Upper lobe of right lung (tissue), 1 donor: Measurements from ENCODE around the gene CALM1. TPM values are rescaled to one million over a fixed set of nuclear protein-coding genes. Genes with fewer than 3 reads are reported as not detected.

Experiments
- ATAC-seq: fragments of 200-7000 bp; cut with Tn5 transposase; one replicate; pipeline ENCODE4 v1.9.1; 2020; ENCODE audit warnings: mild to moderate bottlenecking, moderate library complexity
- DNase-seq: peaks from one replicate; pipeline ENCODE4 v3.0.0-alpha.2; 2020
- H3K27ac ChIP-seq: fragments of 200-600 bp; one replicate; pipeline ENCODE4 v1.8.0; 2022
- H3K27me3 ChIP-seq: fragments of 200-600 bp; one replicate; pipeline ENCODE4 v1.8.0; 2022; ENCODE audit warnings: mild to moderate bottlenecking
- H3K36me3 ChIP-seq: fragments of 200-600 bp; one replicate; pipeline ENCODE4 v1.8.0; 2022
- H3K4me1 ChIP-seq: fragments of 200-600 bp; one replicate; pipeline ENCODE4 v1.8.0; 2022
- H3K4me3 ChIP-seq: fragments of 200-600 bp; one replicate; pipeline ENCODE4 v1.8.0; 2022; ENCODE audit warnings: mild to moderate bottlenecking
- H3K9me3 ChIP-seq: fragments of 200-600 bp; one replicate; pipeline ENCODE4 v1.8.0; 2022
- intact Hi-C: fragments of 100-400 bp; cut with DNase I; formaldehyde crosslinking; loops from one replicate; pipeline ENCODE4 v1.11.0; 2022
- total RNA-seq: library from RNA; stranded (reverse); fragmentation: NEBNext Ultra II Directional; extraction: Animal tissue kit (Norgen Biotek cat#: 25700); gene quantifications from one replicate; pipeline ENCODE4 v1.2.1, GENCODE V29; 2021
- TF ChIP-seq, protein P1 (sequence below): fragments of 200-600 bp; IDR thresholded peaks from one replicate; pipeline ENCODE4 v1.8.0; 2022; ENCODE audit warnings: antibody characterized with exemption
- donor health status: DM: no; HTN: yes; CAD: no; lungs with severe emphysema.

Gene CALM1
- total RNA-seq, 1 donor from 2014 or later = 477 TPM

DNA sequence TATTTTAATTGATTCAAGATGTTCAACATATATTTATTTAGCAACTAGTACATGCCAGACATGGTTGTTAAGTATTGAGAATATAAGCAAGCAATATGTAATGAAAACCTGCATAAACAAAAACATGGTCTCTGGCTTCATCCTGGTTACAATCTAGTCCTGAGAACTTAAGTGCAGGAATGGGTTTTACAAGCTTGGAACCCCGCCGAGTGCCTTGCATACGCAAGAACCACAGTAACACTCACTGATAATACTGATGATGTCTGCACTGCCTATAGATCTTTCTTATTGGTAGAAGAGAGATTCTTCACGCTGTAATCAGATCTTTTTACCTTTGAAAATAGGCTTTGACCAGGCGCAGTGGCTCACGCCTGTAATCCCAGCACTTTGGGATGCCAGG, 22.9 kb upstream of the CALM1 start:
- ATAC-seq (no peak), DNase-seq (no peak)
- intact Hi-C loops = no loop called here
- H3K27me3 ChIP-seq = no peaks in the 10 kb centered on the region
- H3K27ac ChIP-seq = no peak overlapping the region
- no peak overlapping the region for H3K4me3 ChIP-seq
- H3K4me1 ChIP-seq = no peaks in the 10 kb centered on the region
- TF ChIP-seq, protein P1, sequence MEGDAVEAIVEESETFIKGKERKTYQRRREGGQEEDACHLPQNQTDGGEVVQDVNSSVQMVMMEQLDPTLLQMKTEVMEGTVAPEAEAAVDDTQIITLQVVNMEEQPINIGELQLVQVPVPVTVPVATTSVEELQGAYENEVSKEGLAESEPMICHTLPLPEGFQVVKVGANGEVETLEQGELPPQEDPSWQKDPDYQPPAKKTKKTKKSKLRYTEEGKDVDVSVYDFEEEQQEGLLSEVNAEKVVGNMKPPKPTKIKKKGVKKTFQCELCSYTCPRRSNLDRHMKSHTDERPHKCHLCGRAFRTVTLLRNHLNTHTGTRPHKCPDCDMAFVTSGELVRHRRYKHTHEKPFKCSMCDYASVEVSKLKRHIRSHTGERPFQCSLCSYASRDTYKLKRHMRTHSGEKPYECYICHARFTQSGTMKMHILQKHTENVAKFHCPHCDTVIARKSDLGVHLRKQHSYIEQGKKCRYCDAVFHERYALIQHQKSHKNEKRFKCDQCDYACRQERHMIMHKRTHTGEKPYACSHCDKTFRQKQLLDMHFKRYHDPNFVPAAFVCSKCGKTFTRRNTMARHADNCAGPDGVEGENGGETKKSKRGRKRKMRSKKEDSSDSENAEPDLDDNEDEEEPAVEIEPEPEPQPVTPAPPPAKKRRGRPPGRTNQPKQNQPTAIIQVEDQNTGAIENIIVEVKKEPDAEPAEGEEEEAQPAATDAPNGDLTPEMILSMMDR = no peak
- no peaks in the 10 kb centered on the region for H3K9me3 ChIP-seq
- no peaks in the 10 kb centered on the region for H3K36me3 ChIP-seq

DNA sequence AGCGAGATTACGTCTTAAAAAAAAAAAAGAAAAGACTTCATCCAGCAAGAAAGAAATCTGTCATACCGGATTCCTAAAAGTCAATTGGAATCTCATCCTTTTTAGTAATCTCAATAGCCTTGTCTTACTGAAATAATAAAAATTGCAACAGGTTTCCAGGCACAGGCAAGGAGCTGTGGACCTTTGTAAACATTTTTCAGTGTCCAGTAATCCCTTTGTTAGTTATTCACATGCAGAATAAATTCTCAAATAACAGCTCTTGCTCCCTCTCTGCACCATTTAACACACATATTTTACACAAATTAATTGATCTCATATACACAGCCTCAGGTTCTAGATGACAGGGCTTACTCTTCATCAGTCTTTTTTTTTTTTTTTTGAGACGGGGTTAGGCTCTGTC, 22.0 kb upstream of the CALM1 start:
- Histone ChIP-seq H3K27ac (no peak overlapping the region), H3K36me3 (no peaks in the 10 kb centered on the region), H3K27me3 (no peaks in the 10 kb centered on the region), H3K4me1 (no peaks in the 10 kb centered on the region), H3K9me3 (no peaks in the 10 kb centered on the region), H3K4me3 (no peak overlapping the region)
- TF ChIP-seq, protein P1 = no peak
- intact Hi-C loops = no loop called here
- ATAC-seq = no peak
- no peak for DNase-seq

DNA sequence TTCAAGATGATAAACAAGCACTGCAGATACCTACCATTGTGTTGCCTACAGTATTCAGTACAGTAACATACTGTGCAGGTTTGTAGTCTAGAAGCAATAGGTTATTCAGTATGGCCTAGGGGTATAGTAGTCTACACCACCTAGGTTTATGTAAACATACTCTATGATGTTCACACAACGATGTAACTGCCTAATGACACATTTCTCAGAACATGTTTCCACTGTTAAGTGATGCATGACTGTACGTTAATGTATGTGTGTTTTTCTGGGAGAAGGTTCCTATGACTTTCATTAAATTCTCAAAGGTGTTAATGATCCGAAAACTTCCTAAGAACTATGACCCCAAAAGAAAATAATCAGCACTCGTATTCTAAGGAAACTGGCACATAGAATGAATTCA, 20.9 kb upstream of the CALM1 start:
- Histone ChIP-seq H3K27me3 (no peaks in the 10 kb centered on the region), H3K4me3 (no peak overlapping the region), H3K36me3 (no peaks in the 10 kb centered on the region), H3K4me1 (no peaks in the 10 kb centered on the region), H3K9me3 (no peaks in the 10 kb centered on the region), H3K27ac (no peak overlapping the region)
- ATAC-seq (no peak), DNase-seq (no peak)
- intact Hi-C loops = no loop called here
- TF ChIP-seq, protein P1 = no peak

DNA sequence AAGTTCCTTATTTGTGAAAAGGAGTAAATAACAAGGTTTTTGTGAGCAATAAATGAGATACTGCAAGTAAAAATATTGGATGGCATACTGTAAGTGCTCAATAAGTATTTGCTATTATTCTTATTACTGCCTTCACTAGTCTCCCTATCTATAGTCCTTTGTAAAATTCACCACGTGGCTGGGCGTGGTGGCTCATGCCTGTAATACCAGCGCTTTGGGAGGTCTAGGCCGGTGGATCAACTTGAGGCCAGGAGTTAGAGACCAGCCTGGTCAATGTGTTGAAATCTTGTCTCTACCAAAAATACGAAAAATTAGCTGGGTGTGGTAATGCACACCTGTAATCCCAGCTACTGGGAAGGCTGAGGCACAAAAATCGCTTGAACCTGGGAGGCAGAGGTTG, 18.6 kb upstream of the CALM1 start:
- H3K4me3 ChIP-seq = no peak overlapping the region
- intact Hi-C loops = no loop called here
- H3K27me3 ChIP-seq = no peaks in the 10 kb centered on the region
- H3K4me1 ChIP-seq = peaks cover 8% of the 10 kb centered on the region
- TF ChIP-seq, protein P1 = no peak
- ATAC-seq (no peak), DNase-seq (no peak)
- no peak overlapping the region for H3K27ac ChIP-seq
- no peaks in the 10 kb centered on the region for H3K36me3 ChIP-seq
- no peaks in the 10 kb centered on the region for H3K9me3 ChIP-seq

DNA sequence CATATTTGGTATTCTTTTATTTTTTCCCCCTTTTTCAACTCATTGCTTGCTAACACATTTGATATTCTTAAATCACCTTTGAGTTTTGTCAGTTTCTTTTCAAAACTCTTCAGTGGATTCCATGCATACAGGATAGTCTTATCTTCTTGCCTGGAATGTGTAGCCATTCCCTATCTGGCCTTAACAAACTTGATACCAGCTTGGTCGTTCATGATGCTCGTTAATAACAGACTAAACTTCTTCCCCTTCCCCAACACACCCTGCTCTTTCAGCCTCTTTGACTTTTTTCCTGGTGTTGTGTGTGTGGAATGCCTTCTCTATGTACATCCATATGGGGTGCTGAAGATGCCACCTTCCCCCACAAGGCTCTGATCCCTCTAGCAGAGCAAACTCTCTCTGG, 17.7 kb upstream of the CALM1 start:
- ATAC-seq (no peak), DNase-seq (no peak)
- H3K36me3 ChIP-seq = no peaks in the 10 kb centered on the region
- H3K9me3 ChIP-seq = no peaks in the 10 kb centered on the region
- H3K27me3 ChIP-seq = no peaks in the 10 kb centered on the region
- H3K27ac ChIP-seq = no peak overlapping the region
- H3K4me1 ChIP-seq = peaks cover 13% of the 10 kb centered on the region
- H3K4me3 ChIP-seq = no peak overlapping the region
- intact Hi-C loops = no loop called here
- TF ChIP-seq, protein P1 = no peak
